IPS-NIHi11 (cell line): Measurements from ENCODE around the gene COL23A1.

ENCODE experiments used
- DNase-seq: peaks from one replicate; pipeline ENCODE4 v3.0.0; 2012; ENCODE audit warnings: mixed read lengths, low spot score

The COL23A1 gene

DNA sequence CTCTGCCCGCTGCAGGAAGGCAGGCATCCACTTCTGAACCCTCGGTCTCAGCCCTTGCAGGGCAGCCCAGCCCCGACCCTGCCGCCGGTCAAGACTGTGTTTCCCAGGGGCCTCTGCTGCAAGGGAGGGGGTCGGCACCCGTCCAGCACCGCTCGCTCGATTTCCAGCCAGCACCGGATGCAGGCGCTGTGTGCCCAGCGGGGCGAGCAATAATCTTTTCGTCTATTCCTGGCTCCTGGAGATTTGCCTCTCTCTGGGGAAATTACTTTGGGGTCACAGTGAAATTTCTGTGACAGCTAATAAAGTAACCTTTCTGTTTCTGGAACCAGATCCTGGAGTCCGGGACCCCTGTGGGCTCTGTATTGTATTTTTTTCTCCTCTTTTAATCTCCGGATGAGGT lies 155.3 kb downstream of the COL23A1 start:
- DNase-seq: no peak

GRCh38 chr5:178434016-178434761 lies 156.0 kb downstream of the COL23A1 start:
- no peak for DNase-seq

DNA sequence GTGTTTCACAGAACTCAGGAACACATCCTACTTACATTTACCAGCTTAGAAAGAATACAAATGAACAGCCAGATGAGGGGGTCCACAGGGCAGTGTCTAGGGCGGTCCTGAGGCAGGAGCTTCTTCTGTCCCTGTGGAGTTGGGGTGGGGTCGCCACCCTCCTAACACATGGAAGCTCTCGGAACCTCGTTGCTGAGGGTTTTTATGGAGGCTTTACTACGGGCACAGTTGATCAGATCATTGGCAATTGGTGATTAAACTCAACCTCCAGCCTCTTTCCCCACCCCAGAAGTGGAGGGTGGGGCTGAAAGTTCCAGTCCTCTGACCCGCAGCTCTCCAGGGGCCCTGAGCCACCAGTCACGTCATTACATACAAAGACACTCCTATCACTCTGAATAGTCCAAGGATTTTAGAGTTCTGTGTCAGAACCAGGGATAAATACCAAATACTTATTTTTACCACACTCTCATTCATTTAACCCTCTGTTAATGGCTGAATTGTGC lies 156.9 kb downstream of the COL23A1 start:
- DNase-seq: no peak

GRCh38 chr5:178432421-178433272 lies 157.5 kb downstream of the COL23A1 start:
- DNase-seq: no peak

- no peak for DNase-seq
Observed at GRCh38 chr5:178431782-178432165, 158.4 kb downstream of the COL23A1 start.

DNA sequence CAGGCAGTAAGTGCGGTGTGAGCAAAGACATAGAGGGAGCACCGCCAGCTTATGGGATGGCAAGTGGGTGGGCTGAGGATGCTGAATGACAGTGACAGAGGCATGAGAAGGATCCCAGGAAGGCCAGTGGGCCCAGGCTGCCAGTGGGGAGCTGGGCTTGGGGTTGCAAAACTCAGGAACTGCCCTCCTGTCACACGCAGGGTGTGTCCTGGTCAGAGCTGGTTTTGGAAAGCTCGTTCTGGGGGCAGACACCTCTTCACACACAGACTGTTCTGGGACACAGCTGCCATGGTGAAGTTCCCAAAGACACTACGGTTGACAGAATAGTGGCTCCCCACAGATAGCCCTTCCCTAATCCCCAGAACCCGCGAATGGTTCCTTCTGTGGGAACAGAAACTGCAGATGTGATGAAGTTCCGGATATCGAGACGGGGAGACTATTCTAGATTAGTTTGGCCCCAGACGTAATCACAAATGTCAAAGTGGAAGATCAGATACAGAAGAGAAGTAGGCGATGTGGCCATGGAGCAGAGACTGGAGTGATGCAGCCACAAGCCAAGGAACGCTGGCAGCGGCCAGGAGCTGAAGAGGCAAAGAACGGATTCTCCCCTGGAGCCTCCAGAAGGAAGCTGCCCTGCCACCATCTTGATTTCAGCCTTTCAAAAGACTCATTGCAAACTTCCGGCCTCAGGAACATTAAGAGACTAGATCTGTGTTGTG lies 159.0 kb downstream of the COL23A1 start:
- DNase-seq: no peak

DNA sequence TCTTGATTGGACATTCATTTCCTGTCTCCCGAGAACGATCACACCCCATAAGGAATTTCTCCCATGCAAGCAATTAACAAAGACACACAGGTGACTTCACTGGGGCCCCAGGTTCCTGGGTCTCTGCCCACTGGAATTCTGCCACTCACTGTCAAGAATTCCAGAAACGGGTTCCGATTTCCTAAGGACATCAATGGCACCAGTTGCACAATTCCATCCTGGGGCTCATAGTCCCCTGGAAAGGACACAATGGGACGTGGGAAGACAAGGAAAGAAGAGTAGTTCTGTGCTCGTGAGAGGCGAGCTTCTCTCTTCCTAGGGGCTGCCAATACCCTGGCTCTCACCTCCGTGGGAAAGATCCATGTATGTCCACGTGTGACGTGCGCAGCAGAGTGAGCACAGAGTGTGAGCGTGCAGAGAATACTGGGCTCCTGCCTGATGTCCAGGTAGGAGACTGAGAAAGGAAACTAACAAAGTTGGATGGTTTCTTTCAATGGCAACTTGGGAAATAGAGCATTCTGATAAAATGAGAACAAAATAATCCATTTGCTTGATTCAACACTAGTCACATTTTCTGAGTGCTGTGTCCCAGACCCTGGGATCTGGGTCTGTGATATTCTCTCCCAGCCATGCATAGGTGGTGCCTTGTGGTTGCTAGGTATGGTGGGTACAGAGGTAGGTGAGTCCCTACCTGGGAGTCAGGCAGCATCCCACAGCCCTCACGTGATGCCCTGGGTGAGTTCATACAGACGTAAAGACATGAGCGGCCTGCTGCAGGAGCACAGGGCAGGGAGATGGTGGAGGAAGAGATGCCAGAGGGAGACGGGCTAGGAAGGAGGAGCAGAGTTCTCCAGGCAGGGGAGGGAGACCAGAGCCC lies 159.8 kb downstream of the COL23A1 start:
- DNase-seq: no peak

GRCh38 chr5:178429491-178430185 lies 160.6 kb downstream of the COL23A1 start:
- no peak for DNase-seq

GRCh38 chr5:178429156-178429468 lies 161.1 kb downstream of the COL23A1 start:
- no peak for DNase-seq

- DNase-seq: peak; percentile 30
Observed at GRCh38 chr5:178428341-178429155, 161.6 kb downstream of the COL23A1 start.

- no peak for DNase-seq
Observed at GRCh38 chr5:178427576-178428197, 162.5 kb downstream of the COL23A1 start.

- no peak for DNase-seq
Observed at GRCh38 chr5:178426326-178427130, 163.7 kb downstream of the COL23A1 start.

- no peak for DNase-seq
Observed at GRCh38 chr5:178425621-178426068, 164.5 kb downstream of the COL23A1 start.

DNA sequence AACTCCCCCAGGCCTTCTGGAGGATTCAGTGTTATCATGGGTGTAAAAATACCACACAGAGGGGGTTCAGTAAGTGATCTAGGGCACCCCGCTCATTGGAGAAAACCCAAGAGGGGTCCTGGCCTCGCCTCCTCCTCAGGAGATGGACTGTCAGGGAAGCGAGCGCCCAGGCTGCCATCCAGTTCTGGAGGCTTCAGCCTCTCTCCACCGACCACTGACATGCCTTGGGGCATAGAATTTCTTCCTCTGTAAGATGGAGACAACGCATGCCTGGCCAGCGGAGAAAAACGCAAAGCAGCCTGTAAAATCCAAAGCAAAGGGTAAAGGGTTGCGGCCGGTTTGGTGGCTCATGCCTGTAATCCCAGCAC lies 165.4 kb downstream of the COL23A1 start:
- no peak for DNase-seq

DNA sequence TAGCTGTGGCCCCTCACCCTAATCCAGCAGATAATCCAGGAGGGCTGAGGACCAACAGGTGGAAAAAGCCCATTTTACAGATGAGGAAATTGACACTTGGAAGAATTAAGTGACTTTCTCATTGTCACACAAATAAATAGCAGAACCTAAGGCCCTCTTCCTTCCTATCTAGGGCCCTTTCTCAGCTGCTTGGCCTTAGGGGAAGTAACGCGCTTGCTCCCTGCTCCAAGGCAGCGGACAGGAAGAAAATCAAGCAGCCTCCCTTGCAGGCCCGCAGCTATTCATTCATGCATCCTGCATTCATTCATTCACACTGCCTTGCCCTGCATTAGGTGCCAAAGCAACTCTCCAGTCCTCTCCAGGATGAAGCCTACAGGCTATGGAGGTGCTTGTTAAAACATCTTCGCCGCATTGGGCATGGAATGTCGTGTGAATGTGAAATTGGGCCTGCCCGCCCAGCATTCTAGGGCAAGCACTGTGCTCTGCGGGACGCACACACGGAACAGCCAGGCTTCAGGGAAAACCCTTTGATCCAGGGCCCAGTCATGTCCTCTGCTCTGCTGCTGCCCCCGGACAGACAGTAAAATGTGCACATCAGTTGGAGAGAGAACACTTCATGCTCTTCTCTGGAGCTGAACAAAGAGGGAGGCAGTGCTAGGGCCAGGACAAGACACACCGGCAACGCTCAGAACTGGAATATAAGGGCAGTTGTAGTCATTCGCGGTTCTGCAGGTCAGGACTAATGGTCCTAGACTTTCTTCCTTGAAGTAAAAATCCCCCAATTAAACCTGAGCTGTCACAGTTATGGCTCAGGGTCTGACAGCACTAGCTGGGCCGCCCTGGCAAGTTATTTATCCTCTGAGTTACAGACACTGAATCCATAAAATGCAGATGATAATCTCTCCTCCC lies 166.0 kb downstream of the COL23A1 start:
- DNase-seq: no peak

DNA sequence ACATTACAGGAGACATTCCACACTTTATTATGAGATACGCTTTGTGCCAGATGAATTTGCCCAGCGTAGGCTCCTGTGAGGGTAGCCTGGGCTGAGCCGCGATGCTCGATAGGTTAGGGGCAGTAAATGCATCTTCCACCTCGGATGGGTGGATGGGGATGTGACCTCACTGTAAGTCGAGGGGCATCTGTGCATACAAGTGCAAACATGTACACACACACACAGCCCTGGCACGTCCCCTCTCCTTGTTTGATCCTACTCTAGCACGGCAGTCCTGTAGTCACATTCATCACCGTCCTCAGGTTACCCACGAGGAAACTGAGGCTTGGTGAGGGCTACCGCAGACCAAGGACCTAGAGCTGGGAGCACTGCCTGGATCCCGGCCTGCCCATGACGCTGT lies 166.8 kb downstream of the COL23A1 start:
- no peak for DNase-seq

DNA sequence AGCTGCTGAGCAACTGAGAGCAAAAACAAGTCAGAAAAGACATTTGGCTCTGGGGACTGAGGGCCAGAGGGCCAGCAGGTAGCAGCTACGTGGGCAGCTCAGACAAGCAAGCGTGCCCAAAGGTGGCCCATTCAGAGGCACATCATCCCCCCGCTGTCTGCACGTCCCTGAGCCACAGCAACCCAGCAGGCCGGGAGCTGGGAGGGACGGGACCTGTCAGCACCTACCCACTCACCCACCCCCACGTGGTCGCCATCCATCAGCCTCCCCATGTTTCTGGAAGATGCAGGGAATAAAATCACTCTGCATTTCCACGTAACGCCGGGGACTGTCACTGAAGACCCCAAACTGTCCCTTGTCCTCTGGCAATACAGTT lies 167.8 kb downstream of the COL23A1 start:
- DNase-seq: no peak
